ENCODE measurements around the gene UROS.

UROS gene

GRCh38 chr10:125822878-125823662 is at the start of gene UROS, which contains the start of gene BCCIP:
Gene UROS, minus strand, starts transcription at chr10:125823258. Its CDS starts 6,759 bp downstream, at chr10:125816499.
Gene BCCIP, plus strand, starts transcription at chr10:125823546. Its CDS starts 12 bp downstream, at chr10:125823558.
- no peaks in the 10 kb centered on the region for H3K27me3 Mint-ChIP-seq
- peaks cover 28% of the 10 kb centered on the region for H3K4me1 Mint-ChIP-seq
- H3K4me3 Mint-ChIP-seq, result no peak within 1 kb of the TSS
- H3K36me3 Mint-ChIP-seq (ENCODE audit: insufficient read depth), result peaks cover 23% of the 10 kb centered on the region
- H3K27ac Mint-ChIP-seq (ENCODE audit: low read depth), result no peak within 1 kb of the TSS
- no peaks in the 10 kb centered on the region for H3K9me3 Mint-ChIP-seq
- peak; percentile 86 to 90 for DNase-seq (ENCODE audit: low spot score in 2 of 2)
- peak; percentile 81 for ATAC-seq (replicated peaks; ENCODE audit: extremely low read depth, poor library complexity, severe bottlenecking)

- no peak for DNase-seq (ENCODE audit: low spot score in 2 of 2)
- H3K9me3 Mint-ChIP-seq, result no peaks in the 10 kb centered on the region
- H3K36me3 Mint-ChIP-seq (ENCODE audit: insufficient read depth), result no peaks in the 10 kb centered on the region
- H3K27me3 Mint-ChIP-seq, result peaks cover 5% of the 10 kb centered on the region
- H3K4me1 Mint-ChIP-seq, result no peaks in the 10 kb centered on the region
- no peak overlapping the region for H3K4me3 Mint-ChIP-seq
- no peak overlapping the region for H3K27ac Mint-ChIP-seq (ENCODE audit: low read depth)
- ATAC-seq (replicated peaks; ENCODE audit: extremely low read depth, poor library complexity, severe bottlenecking), result no peak
Observed at GRCh38 chr10:125871338-125871737, 48.3 kb upstream of the UROS start.

- H3K9me3 Mint-ChIP-seq, result no peaks in the 10 kb centered on the region
- no peaks in the 10 kb centered on the region for H3K36me3 Mint-ChIP-seq (ENCODE audit: insufficient read depth)
- no peak overlapping the region for H3K4me3 Mint-ChIP-seq
- H3K27ac Mint-ChIP-seq (ENCODE audit: low read depth), result no peak overlapping the region
- H3K27me3 Mint-ChIP-seq, result peaks cover 14% of the 10 kb centered on the region
- H3K4me1 Mint-ChIP-seq, result no peaks in the 10 kb centered on the region
- ATAC-seq (replicated peaks; ENCODE audit: extremely low read depth, poor library complexity, severe bottlenecking), result no peak
- DNase-seq (ENCODE audit: low spot score in 2 of 2), result no peak
Observed at GRCh38 chr10:125868372-125868975, 45.4 kb upstream of the UROS start.

GRCh38 chr10:125866421-125867029 is 43.5 kb upstream of the UROS start:
- no peak overlapping the region for H3K27ac Mint-ChIP-seq (ENCODE audit: low read depth)
- H3K4me3 Mint-ChIP-seq, result no peak overlapping the region
- peaks cover 14% of the 10 kb centered on the region for H3K27me3 Mint-ChIP-seq
- no peak for DNase-seq (ENCODE audit: low spot score in 2 of 2)
- no peaks in the 10 kb centered on the region for H3K36me3 Mint-ChIP-seq (ENCODE audit: insufficient read depth)
- ATAC-seq (replicated peaks; ENCODE audit: extremely low read depth, poor library complexity, severe bottlenecking), result no peak
- H3K4me1 Mint-ChIP-seq, result no peaks in the 10 kb centered on the region
- H3K9me3 Mint-ChIP-seq, result no peaks in the 10 kb centered on the region

GRCh38 chr10:125865120-125865519 is 42.1 kb upstream of the UROS start:
- Mint-ChIP-seq H3K36me3 (ENCODE audit: insufficient read depth) (no peaks in the 10 kb centered on the region), H3K27ac (ENCODE audit: low read depth) (no peak overlapping the region), H3K9me3 (no peaks in the 10 kb centered on the region), H3K4me3 (no peak overlapping the region), H3K27me3 (peaks cover 14% of the 10 kb centered on the region), H3K4me1 (no peaks in the 10 kb centered on the region)
- DNase-seq (ENCODE audit: low spot score in 2 of 2) (no peak), ATAC-seq (replicated peaks; ENCODE audit: extremely low read depth, poor library complexity, severe bottlenecking) (no peak)

- H3K36me3 Mint-ChIP-seq (ENCODE audit: insufficient read depth), result peaks cover 2% of the 10 kb centered on the region
- H3K4me3 Mint-ChIP-seq, result no peak overlapping the region
- H3K27me3 Mint-ChIP-seq, result no peaks in the 10 kb centered on the region
- no peak overlapping the region for H3K27ac Mint-ChIP-seq (ENCODE audit: low read depth)
- H3K9me3 Mint-ChIP-seq, result no peaks in the 10 kb centered on the region
- ATAC-seq (replicated peaks; ENCODE audit: extremely low read depth, poor library complexity, severe bottlenecking), result no peak
- no peak for DNase-seq (ENCODE audit: low spot score in 2 of 2)
- H3K4me1 Mint-ChIP-seq, result no peaks in the 10 kb centered on the region
Observed at GRCh38 chr10:125859128-125859817, 36.2 kb upstream of the UROS start.

- no peak overlapping the region for H3K4me3 Mint-ChIP-seq
- no peak overlapping the region for H3K27ac Mint-ChIP-seq (ENCODE audit: low read depth)
- ATAC-seq (replicated peaks; ENCODE audit: extremely low read depth, poor library complexity, severe bottlenecking) (no peak), DNase-seq (ENCODE audit: low spot score in 2 of 2) (no peak)
- H3K36me3 Mint-ChIP-seq (ENCODE audit: insufficient read depth), result peaks cover 2% of the 10 kb centered on the region
- H3K9me3 Mint-ChIP-seq, result no peaks in the 10 kb centered on the region
- H3K27me3 Mint-ChIP-seq, result no peaks in the 10 kb centered on the region
- no peaks in the 10 kb centered on the region for H3K4me1 Mint-ChIP-seq
Observed at GRCh38 chr10:125857185-125857760, 34.2 kb upstream of the UROS start.

GRCh38 chr10:125852487-125852886 is 29.4 kb upstream of the UROS start:
- no peak for ATAC-seq (replicated peaks; ENCODE audit: extremely low read depth, poor library complexity, severe bottlenecking)
- DNase-seq (ENCODE audit: low spot score in 2 of 2), result no peak
- no peak overlapping the region for H3K4me3 Mint-ChIP-seq
- no peaks in the 10 kb centered on the region for H3K4me1 Mint-ChIP-seq
- no peaks in the 10 kb centered on the region for H3K9me3 Mint-ChIP-seq
- H3K27ac Mint-ChIP-seq (ENCODE audit: low read depth), result no peak overlapping the region
- peaks cover 2% of the 10 kb centered on the region for H3K36me3 Mint-ChIP-seq (ENCODE audit: insufficient read depth)
- no peaks in the 10 kb centered on the region for H3K27me3 Mint-ChIP-seq

- Mint-ChIP-seq H3K4me3 (no peak overlapping the region), H3K27ac (ENCODE audit: low read depth) (no peak overlapping the region), H3K4me1 (no peaks in the 10 kb centered on the region), H3K27me3 (no peaks in the 10 kb centered on the region), H3K36me3 (ENCODE audit: insufficient read depth) (peaks cover 2% of the 10 kb centered on the region), H3K9me3 (no peaks in the 10 kb centered on the region)
- no peak for DNase-seq (ENCODE audit: low spot score in 2 of 2)
- ATAC-seq (replicated peaks; ENCODE audit: extremely low read depth, poor library complexity, severe bottlenecking), result no peak
Observed at GRCh38 chr10:125850766-125851731, 28.0 kb upstream of the UROS start.

GRCh38 chr10:125849448-125849847 is 26.4 kb upstream of the UROS start:
- no peak overlapping the region for H3K4me3 Mint-ChIP-seq
- ATAC-seq (replicated peaks; ENCODE audit: extremely low read depth, poor library complexity, severe bottlenecking) (no peak), DNase-seq (ENCODE audit: low spot score in 2 of 2) (no peak)
- H3K27ac Mint-ChIP-seq (ENCODE audit: low read depth), result no peak overlapping the region
- H3K4me1 Mint-ChIP-seq, result no peaks in the 10 kb centered on the region
- peaks cover 2% of the 10 kb centered on the region for H3K36me3 Mint-ChIP-seq (ENCODE audit: insufficient read depth)
- no peaks in the 10 kb centered on the region for H3K27me3 Mint-ChIP-seq
- H3K9me3 Mint-ChIP-seq, result no peaks in the 10 kb centered on the region

- DNase-seq (ENCODE audit: low spot score in 2 of 2) (no peak), ATAC-seq (replicated peaks; ENCODE audit: extremely low read depth, poor library complexity, severe bottlenecking) (no peak)
- no peak overlapping the region for H3K4me3 Mint-ChIP-seq
- no peaks in the 10 kb centered on the region for H3K27me3 Mint-ChIP-seq
- H3K4me1 Mint-ChIP-seq, result no peaks in the 10 kb centered on the region
- H3K9me3 Mint-ChIP-seq, result no peaks in the 10 kb centered on the region
- no peak overlapping the region for H3K27ac Mint-ChIP-seq (ENCODE audit: low read depth)
- peaks cover 4% of the 10 kb centered on the region for H3K36me3 Mint-ChIP-seq (ENCODE audit: insufficient read depth)
Observed at GRCh38 chr10:125848857-125849256, 25.8 kb upstream of the UROS start.
